CD14-positive monocyte (primary cell): ENCODE results near the gene ARID1B. TPM values are rescaled to one million over a fixed set of nuclear protein-coding genes. Genes with fewer than 3 reads are reported as not detected.

Experiments used
- DNase-seq, 3 donors: peaks; one replicate each; pipeline ENCODE4 v3.0.0-alpha.2; 2011 to 2022
- H2AFZ ChIP-seq: 2 replicates; pipeline ENCODE4 v1.6.0; 2012; ENCODE audit warnings: mild to moderate bottlenecking, low read depth, low read length, inconsistent platforms; ENCODE audit not compliant: insufficient read depth, poor library complexity, severe bottlenecking
- H3K27ac ChIP-seq, 2 donors: 1 replicate in 1 of 2; 2 replicates in 1 of 2; pipeline ENCODE4 v1.5.1; 2012 to 2013; ENCODE audit warnings: low read length in 2 of 2, control low read depth in 1 of 2, inconsistent platforms in 1 of 2, low read depth in 1 of 2, mild to moderate bottlenecking in 1 of 2
- H3K27me3 ChIP-seq, 2 donors: one replicate each; pipeline versions ENCODE4 v1.6.0 to v1.6.1; 2011 to 2013; ENCODE audit warnings: low read length in 2 of 2; ENCODE audit not compliant: control insufficient read depth in 2 of 2, insufficient read depth in 2 of 2
- H3K36me3 ChIP-seq, 2 donors: replicated peaks in 1 of 2; 1 replicate in 1 of 2; 2 replicates in 1 of 2; pipeline versions ENCODE4 v1.5.1 to v1.6.1; 2012 to 2013; ENCODE audit warnings: low read length in 2 of 2, control low read depth in 1 of 2, inconsistent platforms in 1 of 2, mild to moderate bottlenecking in 1 of 2; ENCODE audit not compliant: insufficient read depth in 2 of 2, control insufficient read depth in 1 of 2
- H3K4me1 ChIP-seq, 2 donors: 1 replicate in 1 of 2; 2 replicates in 1 of 2; pipeline versions ENCODE4 v1.5.1 to v1.6.1; 2012 to 2013; ENCODE audit warnings: low read length in 2 of 2, control low read depth in 1 of 2, inconsistent platforms in 1 of 2, mild to moderate bottlenecking in 1 of 2, moderate library complexity in 1 of 2; ENCODE audit not compliant: insufficient read depth in 2 of 2, control insufficient read depth in 1 of 2
- H3K4me2 ChIP-seq: replicated peaks from 2 replicates; pipeline ENCODE3; 2012; ENCODE audit warnings: low read length, moderate library complexity, mild to moderate bottlenecking; ENCODE audit not compliant: poor library complexity, severe bottlenecking; ENCODE audit errors: extremely low read depth
- H3K4me3 ChIP-seq, 3 experiments: fragments of 200-600 bp in 1 of 3; sonication (generic) in 1 of 3; replicated peaks in 1 of 3; 1 replicate in 2 of 3; 2 replicates in 1 of 3; pipeline ENCODE4 v1.5.1; 2011 to 2013; ENCODE audit warnings: low read length in 3 of 3, mild to moderate bottlenecking in 3 of 3, control low read depth in 2 of 3, low read depth in 2 of 3, inconsistent platforms in 1 of 3, moderate library complexity in 1 of 3
- H3K79me2 ChIP-seq: 2 replicates; pipeline ENCODE4 v1.6.0; 2012; ENCODE audit warnings: mild to moderate bottlenecking, control low read depth, inconsistent platforms, low read length, moderate library complexity; ENCODE audit not compliant: insufficient read depth
- H3K9ac ChIP-seq: 2 replicates; pipeline ENCODE4 v1.6.0; 2017; ENCODE audit warnings: low read length, mild to moderate bottlenecking; ENCODE audit not compliant: insufficient read depth, poor library complexity, severe bottlenecking
- H3K9me3 ChIP-seq, 2 donors: replicated peaks in 1 of 2; 1 replicate in 1 of 2; 2 replicates in 1 of 2; pipeline versions ENCODE4 v1.5.1 to v1.6.1; 2012 to 2013; ENCODE audit warnings: low read length in 2 of 2, control low read depth in 1 of 2; ENCODE audit not compliant: control insufficient read depth in 1 of 2, insufficient read depth in 1 of 2
- H4K20me1 ChIP-seq: 2 replicates; pipeline ENCODE4 v1.6.0; 2012; ENCODE audit warnings: mild to moderate bottlenecking, low read length, control low read depth, moderate library complexity; ENCODE audit not compliant: insufficient read depth
- H3K27ac Mint-ChIP-seq, 7 donors: one replicate each; pipeline ENCODE4 v1.8.0; 2020; ENCODE audit warnings: mild to moderate bottlenecking in 7 of 7, mixed read lengths in 7 of 7, moderate library complexity in 6 of 7, inconsistent platforms in 2 of 7
- H3K27me3 Mint-ChIP-seq, 3 donors: one replicate each; pipeline ENCODE4 v1.8.0; 2021 to 2022; ENCODE audit warnings: low read depth in 3 of 3, mild to moderate bottlenecking in 3 of 3, mixed read lengths in 3 of 3, moderate library complexity in 3 of 3, inconsistent platforms in 1 of 3
- H3K36me3 Mint-ChIP-seq, 2 donors: one replicate each; pipeline ENCODE4 v1.8.0; 2020; ENCODE audit warnings: mixed read lengths in 2 of 2, inconsistent platforms in 1 of 2, mild to moderate bottlenecking in 1 of 2
- H3K4me1 Mint-ChIP-seq: one replicate; pipeline ENCODE4 v1.8.0; 2020; ENCODE audit warnings: mild to moderate bottlenecking, mixed read lengths
- H3K4me3 Mint-ChIP-seq, 2 donors: one replicate each; pipeline ENCODE4 v1.8.0; 2020; ENCODE audit warnings: mild to moderate bottlenecking in 2 of 2, mixed read lengths in 2 of 2, moderate library complexity in 1 of 2
- H3K9me3 Mint-ChIP-seq, 7 donors: one replicate each; pipeline ENCODE4 v1.8.0; 2020 to 2022; ENCODE audit warnings: mixed read lengths in 7 of 7, mild to moderate bottlenecking in 6 of 7, moderate library complexity in 6 of 7, inconsistent platforms in 2 of 7
- WGBS: methylation state at CpG from one replicate; pipeline ENCODE4 v1.1.5; 2013; ENCODE audit warnings: missing lambda C conversion rate; ENCODE audit not compliant: insufficient coverage; 5-methylcytosine and 5-hydroxymethylcytosine counted together
- intact Hi-C, 2 donors: fragments of 100-400 bp; cut with micrococcal nuclease; formaldehyde crosslinking; loops; one replicate each; pipeline versions ENCODE4 v1.15.0 to v1.15.1; 2023
- polyA plus RNA-seq, 3 donors: library from polyadenylated mRNA; depleted of rRNA in 1 of 3; unstranded in 2 of 3; stranded (reverse) in 1 of 3; fragments of 300-500 nt in 2 of 3; fragments of >200 nt in 1 of 3; fragmentation: Illumina TruSeq in 2 of 3; gene quantifications; 1 replicate in 2 of 3; 2 replicates in 1 of 3; pipeline ENCODE4 v1.2.3, GENCODE V29; 2012 to 2021
- TF ChIP-seq, protein P1 (sequence below): fragments of 200-600 bp; IDR thresholded peaks from one replicate; pipeline ENCODE4 v1.8.0; 2022; ENCODE audit warnings: antibody characterized with exemption, mild to moderate bottlenecking

The ARID1B gene
- polyA plus RNA-seq, 3 donors, result 3.2 to 22.1 (median 3.8) TPM

DNA sequence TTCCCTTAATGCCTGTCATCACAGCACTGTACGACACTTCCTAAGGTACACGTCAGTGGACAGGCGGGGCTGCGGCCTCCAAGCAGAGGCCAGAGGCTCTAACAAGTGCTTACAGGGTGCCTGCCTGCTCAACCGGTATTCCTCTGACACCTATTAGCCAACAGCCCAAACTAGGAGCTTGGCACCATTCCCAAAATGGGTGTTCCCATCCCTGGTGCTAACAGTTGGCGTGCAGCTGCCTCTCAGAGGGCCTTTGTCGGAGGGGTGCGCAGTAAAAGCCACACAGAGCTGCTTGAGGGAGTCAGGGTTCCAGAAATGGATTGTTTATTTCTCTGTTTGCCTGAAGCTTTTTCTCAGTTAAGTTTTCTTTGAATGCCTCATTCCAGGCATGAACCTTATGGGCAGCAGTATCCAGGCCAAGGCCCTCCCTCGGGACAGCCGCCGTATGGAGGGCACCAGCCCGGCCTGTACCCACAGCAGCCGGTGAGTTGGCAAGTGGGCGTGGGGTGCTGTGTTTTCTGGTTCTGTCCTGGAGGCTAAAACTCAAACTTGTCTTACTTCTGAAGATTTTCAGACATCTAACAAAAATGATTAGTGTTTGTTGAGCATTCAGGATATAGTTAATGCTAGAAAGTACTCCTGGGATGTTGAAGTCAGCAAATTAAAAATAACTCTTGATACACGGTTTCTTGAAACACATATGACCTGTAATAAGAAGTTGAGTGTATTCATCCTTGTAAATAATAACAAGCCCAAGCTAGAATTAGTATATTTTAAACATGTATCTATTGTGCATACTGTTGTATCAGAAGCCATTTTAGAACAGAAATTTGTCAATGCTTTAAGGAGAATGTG is 421.5 kb downstream of the ARID1B start:
- Histone ChIP-seq H3K79me2 (no peaks in the 10 kb centered on the region), H3K27me3 (no peaks in the 10 kb centered on the region), H3K9ac (no peak overlapping the region), H3K4me1 (no peaks in the 10 kb centered on the region), H3K36me3 (peaks cover 71 to 94% of the 10 kb centered on the region in 2 donors), H4K20me1 (no peaks in the 10 kb centered on the region), H3K27ac (no peak overlapping the region), H3K4me3 (no peak overlapping the region), H3K4me2 (no peak overlapping the region), H3K9me3 (no peaks in the 10 kb centered on the region), H2AFZ (no peak overlapping the region)
- Mint-ChIP-seq H3K27ac (no peak overlapping the region), H3K27me3 (no peaks in the 10 kb centered on the region), H3K4me1 (no peaks in the 10 kb centered on the region), H3K9me3 (no peaks in the 10 kb centered on the region), H3K4me3 (no peak overlapping the region), H3K36me3 (peaks cover 67 to 81% of the 10 kb centered on the region in 2 donors)
- TF ChIP-seq, protein P1, sequence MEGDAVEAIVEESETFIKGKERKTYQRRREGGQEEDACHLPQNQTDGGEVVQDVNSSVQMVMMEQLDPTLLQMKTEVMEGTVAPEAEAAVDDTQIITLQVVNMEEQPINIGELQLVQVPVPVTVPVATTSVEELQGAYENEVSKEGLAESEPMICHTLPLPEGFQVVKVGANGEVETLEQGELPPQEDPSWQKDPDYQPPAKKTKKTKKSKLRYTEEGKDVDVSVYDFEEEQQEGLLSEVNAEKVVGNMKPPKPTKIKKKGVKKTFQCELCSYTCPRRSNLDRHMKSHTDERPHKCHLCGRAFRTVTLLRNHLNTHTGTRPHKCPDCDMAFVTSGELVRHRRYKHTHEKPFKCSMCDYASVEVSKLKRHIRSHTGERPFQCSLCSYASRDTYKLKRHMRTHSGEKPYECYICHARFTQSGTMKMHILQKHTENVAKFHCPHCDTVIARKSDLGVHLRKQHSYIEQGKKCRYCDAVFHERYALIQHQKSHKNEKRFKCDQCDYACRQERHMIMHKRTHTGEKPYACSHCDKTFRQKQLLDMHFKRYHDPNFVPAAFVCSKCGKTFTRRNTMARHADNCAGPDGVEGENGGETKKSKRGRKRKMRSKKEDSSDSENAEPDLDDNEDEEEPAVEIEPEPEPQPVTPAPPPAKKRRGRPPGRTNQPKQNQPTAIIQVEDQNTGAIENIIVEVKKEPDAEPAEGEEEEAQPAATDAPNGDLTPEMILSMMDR, result no peak
- DNase-seq, result no peak
- 98% methylated on average over 12 of the region's 15 CpGs for WGBS
- intact Hi-C loops, result no loop called here

DNA sequence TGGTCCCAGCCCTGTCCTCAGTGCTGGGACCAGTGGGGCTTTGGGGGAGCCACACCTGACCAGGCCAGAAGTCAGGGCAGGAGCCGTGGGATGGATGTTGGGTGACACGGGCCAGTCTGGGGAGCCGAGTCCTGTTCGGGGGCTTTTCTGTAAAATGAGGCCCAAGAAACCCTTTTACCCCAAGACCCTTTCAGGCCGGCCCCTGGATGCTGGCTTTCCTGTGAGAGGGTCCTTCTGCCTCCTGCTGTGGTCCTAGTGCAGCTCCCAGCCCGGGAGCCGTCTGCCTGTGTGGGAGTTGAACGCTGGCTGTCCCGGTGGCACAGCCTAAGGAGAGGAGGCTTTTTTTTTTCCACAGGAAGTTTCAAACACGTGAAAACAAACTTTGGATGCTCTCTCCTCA is 422.9 kb downstream of the ARID1B start:
- TF ChIP-seq, protein P1, result no peak
- Histone ChIP-seq H3K79me2 (no peaks in the 10 kb centered on the region), H4K20me1 (no peaks in the 10 kb centered on the region), H3K9me3 (no peaks in the 10 kb centered on the region), H3K27ac (no peak overlapping the region), H3K4me1 (no peaks in the 10 kb centered on the region), H3K27me3 (no peaks in the 10 kb centered on the region), H3K4me3 (no peak overlapping the region), H2AFZ (no peak overlapping the region), H3K36me3 (peaks cover 79 to 94% of the 10 kb centered on the region in 2 donors), H3K4me2 (no peak overlapping the region), H3K9ac (no peak overlapping the region)
- 94% methylated on average over 5 of the region's 10 CpGs for WGBS
- Mint-ChIP-seq H3K9me3 (no peaks in the 10 kb centered on the region), H3K27me3 (no peaks in the 10 kb centered on the region), H3K4me1 (no peaks in the 10 kb centered on the region), H3K4me3 (no peak overlapping the region), H3K36me3 (peaks cover 70 to 86% of the 10 kb centered on the region in 2 donors), H3K27ac (no peak overlapping the region)
- DNase-seq, result no peak
- intact Hi-C loops, result no loop called here
